Activated T-cell treated with anti-CD3 and anti-CD28 coated beads for 1 hour (primary cell): ENCODE data around the gene ITGB1.
"Not testable (repeated sequence)": the region's sequence is repeated elsewhere in the genome, so short reads cannot be mapped to it uniquely, and the experiment has no call there.

Experiments used
- DNase-seq: peaks from one replicate; pipeline ENCODE4 v3.0.0-alpha.2; 2020; ENCODE audit warnings: low read depth

ITGB1 gene

DNA sequence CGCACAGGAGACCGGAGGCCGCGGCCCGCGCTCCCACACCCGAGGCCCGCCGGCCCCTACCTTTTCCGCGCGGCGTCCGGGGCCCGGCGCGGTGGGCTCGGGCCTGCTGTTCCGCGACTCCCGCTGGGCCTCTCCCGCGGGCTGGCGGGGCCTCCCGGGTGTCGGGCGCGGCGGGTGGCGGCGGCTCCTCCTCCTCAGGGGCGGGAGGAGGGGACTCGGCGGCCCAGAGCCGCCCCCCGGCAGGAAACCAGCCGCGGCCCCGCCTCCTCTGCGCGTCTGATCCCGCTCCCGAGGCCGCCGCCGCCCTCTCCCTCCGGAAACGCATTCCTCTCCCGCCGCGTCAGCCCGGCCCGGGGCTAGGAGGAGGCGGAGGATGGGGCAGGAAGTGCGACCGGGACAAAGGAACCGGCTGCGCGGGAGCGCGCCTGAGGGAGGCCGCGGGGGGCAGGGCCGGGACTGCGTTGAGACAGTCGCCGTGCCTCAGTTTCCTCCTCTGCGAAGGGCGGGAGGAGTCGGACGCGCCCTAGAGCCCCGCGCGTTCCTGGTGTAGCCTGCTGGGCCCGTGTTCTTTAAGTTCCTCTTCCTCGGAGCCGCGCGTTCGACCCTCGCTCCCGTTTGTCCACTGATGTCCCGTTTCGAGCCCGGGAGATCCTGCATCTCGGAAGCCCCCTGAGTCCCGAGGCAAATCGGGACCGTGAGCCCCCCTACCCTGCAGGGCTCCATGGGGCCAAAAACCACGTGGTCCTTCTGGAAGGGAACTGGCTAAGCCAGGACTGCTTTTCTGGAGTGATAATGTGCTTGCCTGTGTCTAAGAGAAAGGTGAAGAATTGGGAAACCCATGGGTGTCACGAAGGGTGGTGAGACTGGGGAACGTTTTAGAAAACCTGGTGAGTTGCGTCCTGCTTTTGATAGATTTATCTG is at the start of gene ITGB1:
ITGB1 (minus strand) TSS at position 146 of the 921 bp plus-strand sequence. CDS start 22,672 bp downstream, outside the sequence.
- peak; percentile 78 for DNase-seq

GRCh38 chr10:33006342-33006887 is 48.4 kb upstream of the ITGB1 start:
- DNase-seq: no peak

DNA sequence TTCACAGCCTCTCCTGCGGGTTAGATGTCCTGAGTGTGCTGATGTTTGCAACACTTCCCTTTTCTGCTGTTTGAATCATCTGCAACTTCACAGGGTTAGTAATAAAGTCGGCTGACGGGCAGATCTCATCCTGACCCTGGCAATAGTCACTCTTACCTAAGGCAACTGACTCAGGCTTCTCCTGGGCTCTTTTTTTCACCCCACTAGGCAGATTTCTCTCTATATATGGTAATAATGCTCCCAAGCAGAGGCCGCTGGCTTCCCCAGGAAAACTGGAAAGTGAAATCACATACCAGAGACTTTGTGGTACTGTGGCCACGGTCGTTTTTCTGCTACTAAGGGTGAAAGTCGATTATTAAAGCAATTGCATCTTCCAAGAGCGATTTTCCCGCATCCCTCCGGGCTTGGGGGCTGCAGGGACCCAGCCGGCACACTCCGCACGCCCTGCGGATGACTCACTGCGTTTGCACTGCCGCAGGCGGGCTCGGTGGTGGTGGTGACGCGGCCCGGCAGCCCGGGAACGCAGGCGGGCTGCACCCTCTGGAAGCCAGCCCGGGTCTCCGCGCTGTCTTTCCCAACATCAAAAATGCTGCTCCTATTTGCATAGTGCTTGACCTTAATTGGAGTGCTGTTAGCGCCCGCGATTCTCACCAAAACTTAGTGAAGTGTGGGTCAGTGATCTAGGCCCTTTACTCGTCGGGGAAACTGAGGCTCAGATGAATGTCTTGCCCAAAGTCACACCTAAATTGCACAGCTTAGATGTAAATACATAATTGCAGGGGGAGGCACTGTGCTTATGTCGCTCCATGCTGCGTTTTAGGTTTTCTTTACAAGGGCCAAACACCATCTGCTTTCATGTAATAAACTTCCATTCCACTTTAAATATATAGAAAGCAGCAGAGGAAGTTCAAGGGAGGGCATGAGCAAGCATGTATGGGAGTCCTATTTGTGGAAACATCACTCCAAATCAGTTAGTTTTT is 47.6 kb upstream of the ITGB1 start:
- no peak for DNase-seq

- DNase-seq: no peak
Observed at GRCh38 chr10:33001908-33002492, 44.0 kb upstream of the ITGB1 start.

DNA sequence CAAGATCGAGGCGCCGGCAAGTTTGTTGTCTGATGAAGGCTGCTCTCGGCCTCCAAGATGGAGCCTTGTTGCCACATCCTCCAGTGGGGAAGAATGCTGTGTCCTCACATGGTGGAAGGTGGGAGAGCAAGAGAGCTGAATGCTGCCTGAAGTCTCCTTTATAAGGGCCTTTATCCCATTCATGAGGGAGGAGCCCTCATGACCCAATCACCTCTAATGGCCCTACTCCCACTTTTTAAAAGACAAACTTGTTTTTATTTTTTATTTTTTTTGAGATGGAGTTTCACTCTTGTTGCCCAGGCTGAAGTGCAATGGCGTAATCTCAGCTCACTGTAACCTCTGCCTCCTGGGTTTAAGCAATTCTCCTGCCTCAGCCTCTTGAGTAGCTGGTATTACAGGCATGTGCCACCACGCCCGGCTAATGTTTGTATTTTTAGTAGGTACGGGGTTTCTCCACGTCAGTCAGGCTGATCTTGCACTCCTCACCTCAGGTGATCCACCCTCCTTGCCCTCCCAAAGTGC is 40.1 kb upstream of the ITGB1 start:
- DNase-seq: not testable (repeated sequence)

DNA sequence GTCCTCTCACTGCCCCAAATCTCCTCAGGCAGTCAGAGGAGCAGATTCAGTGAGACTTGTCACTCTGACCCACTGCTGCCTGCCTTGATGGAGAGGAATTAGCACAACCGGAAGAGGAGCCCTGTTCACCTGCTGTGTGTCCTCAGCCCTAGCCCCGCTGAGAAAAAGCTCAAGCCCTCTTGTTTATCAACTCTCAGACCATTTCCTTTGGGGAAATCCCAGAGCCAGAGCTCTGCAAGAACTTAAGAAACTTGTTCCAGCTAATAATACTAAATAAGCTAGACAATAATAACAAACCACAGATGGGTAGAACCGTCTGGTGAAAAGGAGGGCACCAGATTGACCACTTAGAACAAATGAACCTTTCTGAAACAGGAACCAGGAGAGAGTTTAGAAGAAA is 37.7 kb upstream of the ITGB1 start:
- no peak for DNase-seq

GRCh38 chr10:32995066-32995622 is 37.1 kb upstream of the ITGB1 start:
- DNase-seq: no peak

DNA sequence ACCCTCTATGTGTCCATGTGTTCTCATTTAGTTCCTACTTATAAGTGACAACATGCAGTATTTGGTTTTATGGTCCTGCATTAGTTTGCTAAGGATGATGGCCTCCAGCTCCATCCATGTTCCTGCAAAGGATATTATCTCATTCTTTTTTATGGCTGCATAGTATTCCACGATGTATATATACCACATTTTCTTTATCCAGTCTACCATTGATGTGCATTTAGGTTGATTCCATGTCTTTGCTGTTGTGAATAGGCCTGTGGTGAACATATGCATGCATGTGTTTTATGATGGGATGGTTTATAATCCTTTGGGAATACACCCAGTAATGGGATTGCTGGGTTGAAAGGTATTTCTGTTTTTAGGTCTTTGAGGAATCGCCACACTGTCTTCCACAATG is 36.6 kb upstream of the ITGB1 start:
- DNase-seq: not testable (repeated sequence)

DNA sequence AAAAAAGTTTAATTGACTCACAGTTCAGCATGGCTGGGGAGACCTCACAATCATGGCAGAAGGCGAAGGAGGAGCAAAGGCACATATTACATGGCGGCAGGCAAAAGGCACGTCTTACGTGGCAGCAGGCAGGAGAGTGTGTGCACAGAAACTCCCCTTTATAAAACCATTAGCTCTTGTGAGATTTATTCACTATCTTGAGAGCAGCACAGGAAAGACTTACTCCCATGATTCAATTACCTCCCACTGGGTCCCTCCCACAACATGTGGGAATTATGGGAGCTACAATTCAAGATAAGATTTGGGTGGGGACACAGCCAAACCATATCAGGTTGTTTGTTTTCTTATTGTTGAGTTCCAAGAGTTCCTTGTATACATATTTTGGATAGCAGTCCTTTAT is 34.3 kb upstream of the ITGB1 start:
- DNase-seq: not testable (repeated sequence)

DNA sequence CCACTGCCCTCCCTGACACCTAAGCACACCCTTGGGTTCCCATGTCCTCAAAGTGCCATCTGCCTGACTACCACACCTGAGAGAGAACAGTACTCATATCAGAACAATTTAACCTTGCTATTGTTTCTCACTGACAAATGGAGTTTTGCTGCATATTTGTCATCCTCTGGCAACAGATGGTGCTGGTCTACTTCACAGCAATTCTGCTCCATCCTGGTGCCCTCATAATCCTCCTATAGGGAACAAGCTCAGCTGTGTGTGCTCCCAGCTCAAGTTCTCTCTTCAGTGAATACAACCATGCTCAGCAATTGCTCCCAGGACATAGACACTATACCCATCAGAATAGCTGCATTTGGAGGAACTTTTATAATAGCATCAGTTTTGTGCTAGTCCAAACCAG is 32.8 kb upstream of the ITGB1 start:
- no peak for DNase-seq

GRCh38 chr10:32988604-32989003 is 30.6 kb upstream of the ITGB1 start:
- no peak for DNase-seq

DNA sequence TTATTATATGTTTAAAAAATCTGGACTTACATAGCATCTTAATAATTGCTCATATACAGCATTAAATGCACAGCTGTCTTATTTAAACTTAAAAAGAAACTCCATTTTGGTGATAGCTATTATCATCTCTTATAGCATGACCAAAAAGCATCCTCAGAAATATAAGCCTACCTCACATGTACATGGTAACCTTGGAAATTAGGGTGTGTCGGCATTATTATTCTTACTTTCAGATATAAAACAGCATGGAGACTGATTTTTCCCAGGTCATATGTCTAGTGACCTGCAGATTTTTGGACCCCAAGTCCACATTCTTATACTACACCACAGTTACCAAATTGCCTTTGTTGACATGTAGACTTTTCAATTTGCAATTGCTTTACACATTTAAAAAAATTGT is 29.1 kb upstream of the ITGB1 start:
- no peak for DNase-seq

GRCh38 chr10:32985775-32986350 is 27.8 kb upstream of the ITGB1 start:
- DNase-seq: no peak

- DNase-seq: no peak
Observed at GRCh38 chr10:32985341-32985764, 27.3 kb upstream of the ITGB1 start.

GRCh38 chr10:32984003-32984600 is 26.1 kb upstream of the ITGB1 start:
- DNase-seq: no peak

- no peak for DNase-seq
Observed at GRCh38 chr10:32982911-32983909, 25.2 kb upstream of the ITGB1 start.

GRCh38 chr10:32982293-32982709 is 24.3 kb upstream of the ITGB1 start:
- DNase-seq: no peak

- no peak for DNase-seq
Observed at GRCh38 chr10:32981760-32982159, 23.7 kb upstream of the ITGB1 start.
